ENCODE measurements around the gene BTBD6. TPM values are rescaled to one million over a fixed set of nuclear protein-coding genes. Genes with fewer than 3 reads are reported as not detected.

The BTBD6 gene
- total and polyA plus RNA-seq, 2 of the 8 experiments (the other 6 are each of a cell fraction or from before 2014, with no cell fraction given), result 10.1 to 10.2 TPM

- CTCF ChIA-PET (ENCODE audit: partially characterized antibody), result interaction anchor here (0.8 to 3.0 kb wide), 4 partner anchors 11 to 82 kb away, joined by 3 to 9 read pairs (median 6); no protein-coding TSS in a partner anchor
Observed at GRCh38 chr14:105269405-105269804, 21.1 kb downstream of the BTBD6 start.

More at GRCh38 chr14:105269405-105269804, 21.1 kb downstream of the BTBD6 start:
- H3K23ac ChIP-seq (ENCODE audit: insufficient read length), result no peak overlapping the region
- no peak overlapping the region for H2BK120ac ChIP-seq (replicated peaks; ENCODE audit: low read depth, low read length)
- POLR2A ChIA-PET (ENCODE audit: partially characterized antibody), result no interaction called here
- no peak overlapping the region for H3K4me2 ChIP-seq (ENCODE audit: insufficient read depth in 1 of 2, low read depth in 2 of 2, low read length in 2 of 2)
- H3K56ac ChIP-seq (replicated peaks; ENCODE audit: insufficient read length, low read depth, low read length), result no peak overlapping the region
- H3K36me3 ChIP-seq (ENCODE audit: control insufficient read depth in 2 of 4, insufficient read depth in 4 of 4, low read length in 3 of 4), result no peaks in the 10 kb centered on the region; a peak in 1 of 8 replicates
- no peak overlapping the region for H2BK15ac ChIP-seq (ENCODE audit: low read length)
- no peak overlapping the region for H2AFZ ChIP-seq (ENCODE audit: low read length)
- H3K14ac ChIP-seq (ENCODE audit: insufficient read length), result no peak overlapping the region
- H3K79me1 ChIP-seq (ENCODE audit: low read depth, low read length), result no peaks in the 10 kb centered on the region; the same call in 1 of the 2 replicates
- no peaks in the 10 kb centered on the region for H3K79me2 ChIP-seq (ENCODE audit: control insufficient read depth in 1 of 2, insufficient read depth in 2 of 2, low read length in 2 of 2)
- H3K4ac ChIP-seq (replicated peaks; ENCODE audit: insufficient read length, low read depth, low read length), result no peak overlapping the region
- H4K5ac ChIP-seq (ENCODE audit: insufficient read length, low read depth, low read length), result no peak overlapping the region
- no peak overlapping the region for H2BK5ac ChIP-seq (ENCODE audit: low read depth, low read length)
- H3K23me2 ChIP-seq (ENCODE audit: low read depth, low read length), result no peaks in the 10 kb centered on the region
- H3K18ac ChIP-seq (ENCODE audit: extremely low read depth, low read length), result no peak overlapping the region
- H3K4me3 ChIP-seq (ENCODE audit: extremely low read depth in 1 of 4, insufficient read depth in 2 of 4, low read depth in 3 of 4, low read length in 4 of 4), result no peak overlapping the region
- 85% methylated on average over 11 of the region's 11 CpGs; no CpG with 5 or more reads in 1 of the 2 experiments for WGBS, 2 experiments (ENCODE audit: extremely low coverage in 1 of 2, insufficient coverage in 1 of 2, insufficient read length in 1 of 2, insufficient replicate concordance in 2 of 2, low coverage in 1 of 2, low lambda C conversion rate in 2 of 2, missing lambda C conversion rate in 1 of 2)
- H4K91ac ChIP-seq (replicated peaks; ENCODE audit: insufficient read length, low read length), result no peak overlapping the region
- H4K8ac ChIP-seq (ENCODE audit: extremely low read depth, insufficient read depth, low read length), result no peak overlapping the region
- H3K9me3 ChIP-seq (ENCODE audit: insufficient read depth in 2 of 2, low read depth in 1 of 2, low read length in 1 of 2), result no peaks in the 10 kb centered on the region
- DNase-seq (ENCODE audit: low read depth in 1 of 2, low spot score in 2 of 2), result no peak
- H2AK5ac ChIP-seq (ENCODE audit: low read depth, low read length), result no peak overlapping the region
- H4K20me1 ChIP-seq (replicated peaks in 1 of 2; ENCODE audit: control insufficient read depth in 1 of 2, insufficient read depth in 2 of 2, low read length in 2 of 2), result peaks cover 4 to 6% of the 10 kb centered on the region in 2 experiments
- H2BK20ac ChIP-seq (ENCODE audit: low read length), result no peak overlapping the region
- H3K27ac ChIP-seq (ENCODE audit: low read depth, low read length), result no peak overlapping the region
- H3K9ac ChIP-seq (replicated peaks in 1 of 4; ENCODE audit: extremely low read depth in 1 of 4, low read depth in 3 of 4, low read length in 3 of 4), result no peak overlapping the region
- H3K27me3 ChIP-seq (replicated peaks in 1 of 4; ENCODE audit: control insufficient read depth in 3 of 4, extremely low read depth in 1 of 4, insufficient read depth in 3 of 4, low read length in 3 of 4), result no peaks in the 10 kb centered on the region
- no peak overlapping the region for H2BK12ac ChIP-seq (ENCODE audit: low read depth, low read length)
- no peaks in the 10 kb centered on the region for H3K4me1 ChIP-seq (replicated peaks in 1 of 4; ENCODE audit: control insufficient read depth in 3 of 4, insufficient read depth in 4 of 4, low read length in 3 of 4)
- TF ChIP-seq CBX5 (IDR thresholded peaks at IDR 0.05; ENCODE audit: low read depth, low read length), result no peak
- TF ChIP-seq CTCF (IDR thresholded peaks at IDR 0.05; ENCODE audit: control extremely low read depth in 1 of 3, insufficient read depth in 1 of 3, low read depth in 1 of 3, low read length in 3 of 3), result no peak
- TF ChIP-seq POLR2A (IDR thresholded peaks at IDR 0.05; ENCODE audit: control extremely low read depth in 1 of 2, low read depth in 2 of 2, low read length in 2 of 2), result no peak
- FAIRE-seq, result no peak

All from H1 (cell line).